Caco-2 (cell line): Measurements from ENCODE around the gene RERE. TPM values are rescaled to one million over a fixed set of nuclear protein-coding genes. Genes with fewer than 3 reads are reported as not detected.

ENCODE experiments used
- BruUV-seq: library from RNA; stranded (reverse); fragments of 400-500 nt; replicated peaks from 2 replicates; lab custom pipeline; 2021; lab: Mats Ljungman, UMichigan
- CTCF ChIA-PET: fragments of 300-600 bp; sonication (Branson Sonifier 250); formaldehyde crosslinking; loops from one replicate; lab custom pipeline; 2022; ENCODE audit warnings: antibody characterized with exemption; lab: Charles Lee
- POLR2A ChIA-PET: fragments of 300-600 bp; sonication (Branson Sonifier 250); formaldehyde crosslinking; loops from one replicate; lab custom pipeline; 2022; ENCODE audit warnings: antibody characterized with exemption; lab: Charles Lee
- DNase-seq, 2 experiments: peaks; one replicate each; pipeline versions ENCODE4 v3.0.0 to v3.0.0-alpha.2; 2020 to 2022
- H3K27me3 ChIP-seq: replicated peaks from 2 replicates; pipeline ENCODE4 v1.6.0; 2011; ENCODE audit warnings: low read length; ENCODE audit not compliant: control insufficient read depth, insufficient read depth
- H3K36me3 ChIP-seq: 2 replicates; pipeline ENCODE4 v1.5.1; 2011; ENCODE audit warnings: low read length; ENCODE audit not compliant: control insufficient read depth, insufficient read depth
- H3K4me1 ChIP-seq: fragments of 250-450 bp; sonication (Bioruptor Pico); 2 replicates; pipeline ENCODE4 v1.5.1; 2020; ENCODE audit warnings: mild to moderate bottlenecking
- H3K4me3 ChIP-seq: 2 replicates; pipeline ENCODE4 v1.5.1; 2011; ENCODE audit warnings: low read depth, mild to moderate bottlenecking, control low read depth, low read length
- H3K9me3 ChIP-seq: fragments of 250-450 bp; sonication (Bioruptor Pico); 2 replicates; pipeline ENCODE4 v1.5.1; 2020; ENCODE audit warnings: mild to moderate bottlenecking, moderate library complexity
- H3K27ac Mint-ChIP-seq: one replicate; pipeline ENCODE4 v1.8.0; 2022; ENCODE audit warnings: mixed read lengths; ENCODE audit not compliant: unreplicated experiment
- H3K27me3 Mint-ChIP-seq: one replicate; pipeline ENCODE4 v1.8.0; 2022; ENCODE audit warnings: mixed read lengths; ENCODE audit not compliant: insufficient read depth, unreplicated experiment
- H3K36me3 Mint-ChIP-seq: one replicate; pipeline ENCODE4 v1.8.0; 2022; ENCODE audit warnings: mild to moderate bottlenecking, mixed read lengths; ENCODE audit not compliant: insufficient read depth, unreplicated experiment
- H3K4me1 Mint-ChIP-seq: one replicate; pipeline ENCODE4 v1.8.0; 2022; ENCODE audit warnings: low read depth, mixed read lengths; ENCODE audit not compliant: unreplicated experiment
- H3K4me3 Mint-ChIP-seq: one replicate; pipeline ENCODE4 v1.8.0; 2022; ENCODE audit warnings: mild to moderate bottlenecking, moderate library complexity, mixed read lengths; ENCODE audit not compliant: unreplicated experiment
- H3K9me3 Mint-ChIP-seq: one replicate; pipeline ENCODE4 v1.8.0; 2022; ENCODE audit warnings: mixed read lengths; ENCODE audit not compliant: unreplicated experiment
- CTCF ChIP-seq, 2 experiments: fragments of 200-600 bp in 1 of 2; IDR thresholded peaks; 1 replicate in 1 of 2; 2 replicates in 1 of 2; pipeline versions ENCODE4 v1.5.1 to v1.8.0; 2011 to 2022; ENCODE audit warnings: antibody characterized with exemption in 1 of 2, control low read depth in 1 of 2, inconsistent platforms in 1 of 2, low read depth in 1 of 2, low read length in 1 of 2, mild to moderate bottlenecking in 1 of 2, moderate library complexity in 1 of 2; ENCODE audit not compliant: insufficient read depth in 1 of 2, severe bottlenecking in 1 of 2, unreplicated experiment in 1 of 2
- intact Hi-C: fragments of 100-400 bp; cut with micrococcal nuclease; formaldehyde crosslinking; loops from one replicate; pipeline ENCODE4 v1.10.0; 2022; ENCODE audit not compliant: unreplicated experiment
- total RNA-seq: library from RNA; stranded (reverse); gene quantifications from 2 replicates; pipeline ENCODE4 v1.2.3, GENCODE V29; 2022

RERE gene
- total RNA-seq, 1 experiment from 2014 or later: 85.2 TPM

GRCh38 chr1:8510041-8510823 is 307.2 kb downstream of the RERE start:
- H3K36me3 Mint-ChIP-seq: peaks cover 33% of the 10 kb centered on the region
- H3K9me3 Mint-ChIP-seq: no peaks in the 10 kb centered on the region
- no peaks in the 10 kb centered on the region for H3K27me3 ChIP-seq
- H3K27ac Mint-ChIP-seq: no peak overlapping the region
- no peaks in the 10 kb centered on the region for H3K4me1 ChIP-seq
- ChIA-PET POLR2A (interaction anchor here (0.6 kb wide), 1 partner anchor 289 kb away, joined by 14 read pairs; no protein-coding TSS in a partner anchor), CTCF (interaction anchor here (1.1 kb wide), 1 partner anchor 101 kb away, joined by 3 read pairs; no protein-coding TSS in a partner anchor)
- no peaks in the 10 kb centered on the region for H3K27me3 Mint-ChIP-seq
- no peak for DNase-seq
- intact Hi-C loops: no loop called here
- H3K4me1 Mint-ChIP-seq: peaks cover 10% of the 10 kb centered on the region
- TF ChIP-seq CTCF (IDR thresholded peaks at IDR 0.05; ENCODE audit: insufficient read depth in 1 of 2, low read depth in 1 of 2, low read length in 1 of 2, severe bottlenecking in 1 of 2, unreplicated experiment in 1 of 2): no peak
- H3K4me3 ChIP-seq: no peak overlapping the region
- no peaks in the 10 kb centered on the region for H3K36me3 ChIP-seq
- H3K4me3 Mint-ChIP-seq: no peak overlapping the region
- no peaks in the 10 kb centered on the region for H3K9me3 ChIP-seq
- BruUV-seq: no TSS peak

GRCh38 chr1:8509579-8509978 is 307.9 kb downstream of the RERE start:
- H3K36me3 ChIP-seq: no peaks in the 10 kb centered on the region
- H3K4me1 Mint-ChIP-seq: peaks cover 10% of the 10 kb centered on the region
- no peak overlapping the region for H3K4me3 ChIP-seq
- intact Hi-C loops: no loop called here
- TF ChIP-seq CTCF (IDR thresholded peaks at IDR 0.05; ENCODE audit: insufficient read depth in 1 of 2, low read depth in 1 of 2, low read length in 1 of 2, severe bottlenecking in 1 of 2, unreplicated experiment in 1 of 2): no peak
- no peak overlapping the region for H3K4me3 Mint-ChIP-seq
- no peak for DNase-seq
- H3K36me3 Mint-ChIP-seq: peaks cover 33% of the 10 kb centered on the region
- no peaks in the 10 kb centered on the region for H3K27me3 ChIP-seq
- H3K27ac Mint-ChIP-seq: no peak overlapping the region
- CTCF ChIA-PET: no interaction called here
- no peaks in the 10 kb centered on the region for H3K4me1 ChIP-seq
- POLR2A ChIA-PET: no interaction called here
- no peaks in the 10 kb centered on the region for H3K27me3 Mint-ChIP-seq
- no peaks in the 10 kb centered on the region for H3K9me3 ChIP-seq
- H3K9me3 Mint-ChIP-seq: no peaks in the 10 kb centered on the region
- BruUV-seq: no TSS peak

GRCh38 chr1:8506995-8507615 is 310.3 kb downstream of the RERE start:
- BruUV-seq: no TSS peak
- H3K9me3 Mint-ChIP-seq: no peaks in the 10 kb centered on the region

More at GRCh38 chr1:8506995-8507615, 310.3 kb downstream of the RERE start:
- intact Hi-C loops: no loop called here
- no peaks in the 10 kb centered on the region for H3K27me3 ChIP-seq
- H3K27me3 Mint-ChIP-seq: no peaks in the 10 kb centered on the region
- H3K4me1 ChIP-seq: no peaks in the 10 kb centered on the region
- no peak overlapping the region for H3K4me3 Mint-ChIP-seq
- peak overlapping the region; percentile 67 for H3K27ac Mint-ChIP-seq
- H3K4me1 Mint-ChIP-seq: peaks cover 10% of the 10 kb centered on the region
- POLR2A ChIA-PET: no interaction called here
- TF ChIP-seq CTCF (IDR thresholded peaks at IDR 0.05; ENCODE audit: insufficient read depth in 1 of 2, low read depth in 1 of 2, low read length in 1 of 2, severe bottlenecking in 1 of 2, unreplicated experiment in 1 of 2): no peak
- H3K36me3 ChIP-seq: no peaks in the 10 kb centered on the region
- CTCF ChIA-PET: no interaction called here
- H3K9me3 ChIP-seq: no peaks in the 10 kb centered on the region
- no peak for DNase-seq
- peaks cover 34% of the 10 kb centered on the region for H3K36me3 Mint-ChIP-seq
- no peak overlapping the region for H3K4me3 ChIP-seq
